ENCODE measurements around the gene SLC38A3.

SLC38A3 gene

DNA sequence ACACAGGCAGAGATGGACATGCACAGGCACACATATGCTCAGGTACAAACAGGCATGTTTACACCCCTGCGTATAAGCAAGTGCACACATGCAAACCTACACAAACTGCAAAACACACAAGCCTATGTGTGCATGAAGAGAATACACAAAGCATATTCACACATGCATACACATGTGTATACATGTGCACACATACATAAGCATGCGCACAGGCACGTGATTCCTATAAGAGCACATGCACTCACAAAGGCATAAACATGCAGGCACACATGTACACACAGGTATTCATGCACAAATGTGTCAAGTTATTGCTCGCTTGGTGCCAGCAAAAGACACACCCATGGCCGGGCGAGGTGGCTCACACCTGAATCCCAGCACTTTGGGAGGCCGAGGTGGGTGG is 15.1 kb upstream of the SLC38A3 start:
- Histone ChIP-seq H4K8ac (ENCODE audit: low read depth, low read length) (no peak overlapping the region), H3K79me2 (ENCODE audit: control insufficient read depth, insufficient read depth, low read length, poor library complexity) (no peaks in the 10 kb centered on the region), H3K79me1 (ENCODE audit: low read length) (no peaks in the 10 kb centered on the region), H2AK5ac (ENCODE audit: low read length) (no peak overlapping the region), H3K4me3 (ENCODE audit: low read depth, low read length) (no peak overlapping the region), H3K14ac (ENCODE audit: low read length) (no peak overlapping the region), H3K4me2 (ENCODE audit: low read length) (no peak overlapping the region), H3K4ac (ENCODE audit: low read depth, low read length) (no peak overlapping the region), H3K27ac (ENCODE audit: low read depth, low read length) (no peak overlapping the region), H3K36me3 (ENCODE audit: control insufficient read depth in 1 of 2, insufficient read depth in 2 of 2, low read length in 2 of 2) (peaks cover 19 to 23% of the 10 kb centered on the region in 2 experiments), H3K4me1 (ENCODE audit: control insufficient read depth in 1 of 2, insufficient read depth in 2 of 2, low read length in 2 of 2) (no peaks in the 10 kb centered on the region), H3K9me3 (ENCODE audit: insufficient read depth, low read depth, low read length) (no peaks in the 10 kb centered on the region), H3K27me3 (ENCODE audit: insufficient read depth, low read length) (no peaks in the 10 kb centered on the region), H2AFZ (ENCODE audit: insufficient read depth, low read length, poor library complexity) (no peak overlapping the region), H3K23ac (ENCODE audit: low read length) (no peak overlapping the region), H2BK5ac (ENCODE audit: low read depth, low read length, poor library complexity) (no peak overlapping the region), H2BK12ac (ENCODE audit: low read length) (no peak overlapping the region), H4K91ac (ENCODE audit: low read depth, low read length) (no peak overlapping the region), H3K9ac (ENCODE audit: low read length) (no peak overlapping the region), H4K12ac (ENCODE audit: low read depth, low read length) (no peak overlapping the region), H2BK120ac (ENCODE audit: insufficient read depth, low read length, poor library complexity) (no peak overlapping the region), H3K18ac (ENCODE audit: low read length) (no peak overlapping the region)
- no peak for DNase-seq
- no CpG with 5 or more reads among the region's 7 CpGs for WGBS (ENCODE audit: extremely low coverage, insufficient coverage, insufficient read length)

GRCh38 chr3:50190936-50191660 is 14.0 kb upstream of the SLC38A3 start, which contains the start of gene GNAT1:
Gene GNAT1 (plus strand): TSS chr3:50191610. CDS start chr3:50191726, 116 bp downstream.
- Histone ChIP-seq H3K4me1 (ENCODE audit: control insufficient read depth in 1 of 2, insufficient read depth in 2 of 2, low read length in 2 of 2) (peaks cover 0 to 4% of the 10 kb centered on the region in 2 experiments), H3K14ac (ENCODE audit: low read length) (no peak within 1 kb of the TSS), H2BK120ac (ENCODE audit: insufficient read depth, low read length, poor library complexity) (no peak within 1 kb of the TSS), H3K4me2 (ENCODE audit: low read length) (no peak within 1 kb of the TSS), H2AK5ac (ENCODE audit: low read length) (no peak within 1 kb of the TSS), H3K79me1 (ENCODE audit: low read length) (no peaks in the 10 kb centered on the region), H3K23ac (ENCODE audit: low read length) (no peak within 1 kb of the TSS), H4K91ac (ENCODE audit: low read depth, low read length) (no peak within 1 kb of the TSS), H3K27ac (ENCODE audit: low read depth, low read length) (no peak within 1 kb of the TSS), H3K18ac (ENCODE audit: low read length) (no peak within 1 kb of the TSS), H2BK5ac (ENCODE audit: low read depth, low read length, poor library complexity) (no peak within 1 kb of the TSS), H3K79me2 (ENCODE audit: control insufficient read depth, insufficient read depth, low read length, poor library complexity) (no peaks in the 10 kb centered on the region), H2AFZ (ENCODE audit: insufficient read depth, low read length, poor library complexity) (no peak within 1 kb of the TSS), H3K27me3 (ENCODE audit: insufficient read depth, low read length) (no peaks in the 10 kb centered on the region), H3K4me3 (ENCODE audit: low read depth, low read length) (no peak within 1 kb of the TSS), H4K12ac (ENCODE audit: low read depth, low read length) (no peak within 1 kb of the TSS), H3K9me3 (ENCODE audit: insufficient read depth, low read depth, low read length) (no peaks in the 10 kb centered on the region), H2BK12ac (ENCODE audit: low read length) (no peak within 1 kb of the TSS), H3K9ac (ENCODE audit: low read length) (no peak within 1 kb of the TSS), H3K36me3 (ENCODE audit: control insufficient read depth in 1 of 2, insufficient read depth in 2 of 2, low read length in 2 of 2) (peaks cover 13 to 14% of the 10 kb centered on the region in 2 experiments), H4K8ac (ENCODE audit: low read depth, low read length) (no peak within 1 kb of the TSS), H3K4ac (ENCODE audit: low read depth, low read length) (no peak within 1 kb of the TSS)
- no CpG with 5 or more reads among the region's 8 CpGs for WGBS (ENCODE audit: extremely low coverage, insufficient coverage, insufficient read length)
- no peak for DNase-seq

- Histone ChIP-seq H3K36me3 (ENCODE audit: control insufficient read depth in 1 of 2, insufficient read depth in 2 of 2, low read length in 2 of 2) (peaks cover 7 to 8% of the 10 kb centered on the region in 2 experiments), H3K9me3 (ENCODE audit: insufficient read depth, low read depth, low read length) (no peaks in the 10 kb centered on the region), H3K79me1 (ENCODE audit: low read length) (no peaks in the 10 kb centered on the region), H4K8ac (ENCODE audit: low read depth, low read length) (no peak overlapping the region), H3K18ac (ENCODE audit: low read length) (no peak overlapping the region), H3K4me2 (ENCODE audit: low read length) (no peak overlapping the region), H2AFZ (ENCODE audit: insufficient read depth, low read length, poor library complexity) (no peak overlapping the region), H3K4ac (ENCODE audit: low read depth, low read length) (no peak overlapping the region), H3K23ac (ENCODE audit: low read length) (no peak overlapping the region), H3K14ac (ENCODE audit: low read length) (no peak overlapping the region), H4K91ac (ENCODE audit: low read depth, low read length) (no peak overlapping the region), H3K9ac (ENCODE audit: low read length) (no peak overlapping the region), H3K27me3 (ENCODE audit: insufficient read depth, low read length) (no peaks in the 10 kb centered on the region), H3K79me2 (ENCODE audit: control insufficient read depth, insufficient read depth, low read length, poor library complexity) (no peaks in the 10 kb centered on the region), H3K4me3 (ENCODE audit: low read depth, low read length) (no peak overlapping the region), H3K27ac (ENCODE audit: low read depth, low read length) (no peak overlapping the region), H3K4me1 (ENCODE audit: control insufficient read depth in 1 of 2, insufficient read depth in 2 of 2, low read length in 2 of 2) (peaks cover 0 to 4% of the 10 kb centered on the region in 2 experiments), H2AK5ac (ENCODE audit: low read length) (no peak overlapping the region), H4K12ac (ENCODE audit: low read depth, low read length) (no peak overlapping the region), H2BK120ac (ENCODE audit: insufficient read depth, low read length, poor library complexity) (no peak overlapping the region), H2BK5ac (ENCODE audit: low read depth, low read length, poor library complexity) (no peak overlapping the region), H2BK12ac (ENCODE audit: low read length) (no peak overlapping the region)
- WGBS (ENCODE audit: extremely low coverage, insufficient coverage, insufficient read length), result no CpG with 5 or more reads among the region's 8 CpGs
- no peak for DNase-seq
Measured at GRCh38 chr3:50192124-50192523, 12.9 kb upstream of the SLC38A3 start.

DNA sequence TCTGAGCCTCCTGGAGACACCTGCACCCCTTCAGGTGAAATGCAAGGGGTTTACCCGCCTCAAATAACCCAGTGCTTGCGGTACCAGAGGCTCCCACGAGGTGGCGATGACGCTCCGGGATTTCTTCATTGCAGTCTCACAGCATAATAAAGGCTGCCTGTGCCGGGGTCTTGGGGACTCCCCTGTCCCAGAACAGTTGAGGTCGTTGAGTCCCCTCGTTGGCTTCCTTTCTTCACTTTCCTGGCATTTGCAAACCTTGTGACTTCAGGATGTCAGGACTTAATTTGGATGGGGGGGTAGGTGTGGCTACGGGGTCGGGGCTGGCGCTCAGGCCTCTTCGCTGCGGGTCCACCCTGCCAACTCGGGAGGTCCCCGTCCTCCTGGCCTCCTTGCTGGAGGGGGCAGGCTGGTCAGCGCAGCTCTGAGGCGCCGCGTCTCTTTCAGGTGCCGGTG is 12.4 kb upstream of the SLC38A3 start:
- no peak overlapping the region for H3K18ac ChIP-seq (ENCODE audit: low read length)
- H3K27ac ChIP-seq (ENCODE audit: low read depth, low read length), result no peak overlapping the region
- H3K9ac ChIP-seq (ENCODE audit: low read length), result no peak overlapping the region
- H2AFZ ChIP-seq (ENCODE audit: insufficient read depth, low read length, poor library complexity), result no peak overlapping the region
- H3K36me3 ChIP-seq (ENCODE audit: control insufficient read depth in 1 of 2, insufficient read depth in 2 of 2, low read length in 2 of 2), result peaks cover 4 to 5% of the 10 kb centered on the region in 2 experiments
- H3K23ac ChIP-seq (ENCODE audit: low read length), result no peak overlapping the region
- no peaks in the 10 kb centered on the region for H3K79me1 ChIP-seq (ENCODE audit: low read length)
- H4K91ac ChIP-seq (ENCODE audit: low read depth, low read length), result no peak overlapping the region
- H4K8ac ChIP-seq (ENCODE audit: low read depth, low read length), result no peak overlapping the region
- DNase-seq, result peak; percentile 52 to 86
- H3K9me3 ChIP-seq (ENCODE audit: insufficient read depth, low read depth, low read length), result no peaks in the 10 kb centered on the region
- no peak overlapping the region for H2BK5ac ChIP-seq (ENCODE audit: low read depth, low read length, poor library complexity)
- H2BK12ac ChIP-seq (ENCODE audit: low read length), result no peak overlapping the region
- H3K27me3 ChIP-seq (ENCODE audit: insufficient read depth, low read length), result no peaks in the 10 kb centered on the region
- no peak overlapping the region for H2AK5ac ChIP-seq (ENCODE audit: low read length)
- no peak overlapping the region for H3K4ac ChIP-seq (ENCODE audit: low read depth, low read length)
- H2BK120ac ChIP-seq (ENCODE audit: insufficient read depth, low read length, poor library complexity), result no peak overlapping the region
- H3K4me2 ChIP-seq (ENCODE audit: low read length), result no peak overlapping the region
- H3K4me3 ChIP-seq (ENCODE audit: low read depth, low read length), result no peak overlapping the region
- H3K4me1 ChIP-seq (ENCODE audit: control insufficient read depth in 1 of 2, insufficient read depth in 2 of 2, low read length in 2 of 2), result peaks cover 0 to 4% of the 10 kb centered on the region in 2 experiments
- no peak overlapping the region for H4K12ac ChIP-seq (ENCODE audit: low read depth, low read length)
- H3K14ac ChIP-seq (ENCODE audit: low read length), result no peak overlapping the region
- no CpG with 5 or more reads among the region's 21 CpGs for WGBS (ENCODE audit: extremely low coverage, insufficient coverage, insufficient read length)
- H3K79me2 ChIP-seq (ENCODE audit: control insufficient read depth, insufficient read depth, low read length, poor library complexity), result no peaks in the 10 kb centered on the region
